OCI-LY3 (cell line): ENCODE data around the gene FYN.
"Not testable (repeated sequence)": the region's sequence is repeated elsewhere in the genome, so short reads cannot be mapped to it uniquely, and the experiment has no call there.

Experiments used
- H2AFZ ChIP-seq: fragments of 200-600, 300-600 bp; shearing (Covaris generic); 2 replicates; pipeline ENCODE4 v1.6.0; 2014; ENCODE audit warnings: antibody characterized with exemption, low read depth, low read length
- H3K27ac ChIP-seq: fragments of 200-600, 300-600 bp; sonication (generic); 2 replicates; pipeline ENCODE4 v1.5.1; 2014; ENCODE audit warnings: mild to moderate bottlenecking, low read length, moderate library complexity, mixed read lengths
- H3K27me3 ChIP-seq: fragments of 200-600, 300-600 bp; sonication (generic); 2 replicates; pipeline ENCODE4 v1.6.1; 2014; ENCODE audit warnings: low read depth, low read length, mixed read lengths
- H3K36me3 ChIP-seq: fragments of 200-600, 300-600 bp; sonication (generic); replicated peaks from 2 replicates; pipeline ENCODE3; 2014; ENCODE audit warnings: low read depth, low read length, mixed read lengths
- H3K4me1 ChIP-seq: fragments of 300-600, 200-600 bp; sonication (generic); 2 replicates; pipeline ENCODE4 v1.6.1; 2014; ENCODE audit warnings: low read length, mixed read lengths
- H3K4me2 ChIP-seq: fragments of 200-600, 300-600 bp; sonication (generic); 2 replicates; pipeline ENCODE4 v1.6.1; 2014; ENCODE audit warnings: low read length, mixed read lengths
- H3K4me3 ChIP-seq: fragments of 300-600, 200-600 bp; sonication (generic); 2 replicates; pipeline ENCODE4 v1.5.1; 2014; ENCODE audit warnings: antibody characterized with exemption, mild to moderate bottlenecking, low read length, moderate library complexity
- H3K79me2 ChIP-seq: fragments of 300-600, 200-600 bp; shearing (Covaris generic); 2 replicates; pipeline ENCODE4 v1.6.1; 2014; ENCODE audit warnings: mild to moderate bottlenecking, low read length, mixed read lengths
- H3K9ac ChIP-seq: fragments of 300-600, 200-600 bp; shearing (Covaris generic); 2 replicates; pipeline ENCODE4 v1.6.0; 2014; ENCODE audit warnings: mild to moderate bottlenecking, low read length, moderate library complexity
- H3K9me3 ChIP-seq: fragments of 200-600, 300-600 bp; shearing (Covaris generic); 2 replicates; pipeline ENCODE4 v1.6.1; 2014; ENCODE audit warnings: low read length, mixed read lengths; ENCODE audit not compliant: insufficient read depth
- H4K20me1 ChIP-seq: fragments of 200-600, 300-600 bp; sonication (generic); 2 replicates; pipeline ENCODE4 v1.6.1; 2016; ENCODE audit warnings: low read length, mixed read lengths; ENCODE audit not compliant: insufficient read depth
- CTCF ChIP-seq: fragments of 200-600, 300-600 bp; sonication (generic); IDR thresholded peaks from 2 replicates; pipeline ENCODE4 v1.5.1; 2014; ENCODE audit warnings: antibody characterized with exemption, low read length, low read depth
- EZH2phosphoT487 ChIP-seq: fragments of 200-600 bp; shearing (Covaris generic); IDR thresholded peaks from 2 replicates; pipeline ENCODE4 v1.6.1; 2018; ENCODE audit warnings: antibody characterized with exemption, mixed run types, low read depth

The FYN gene

GRCh38 chr6:111646034-111646433 is 227.2 kb downstream of the FYN start:
- H3K4me2 ChIP-seq, result no peak overlapping the region
- H3K79me2 ChIP-seq, result no peaks in the 10 kb centered on the region
- no peaks in the 10 kb centered on the region for H3K36me3 ChIP-seq
- no peak overlapping the region for H3K4me3 ChIP-seq
- H3K4me1 ChIP-seq, result no peaks in the 10 kb centered on the region
- H3K27ac ChIP-seq, result no peak overlapping the region
- no peaks in the 10 kb centered on the region for H3K9me3 ChIP-seq
- H4K20me1 ChIP-seq, result no peaks in the 10 kb centered on the region
- no peak overlapping the region for H3K9ac ChIP-seq
- TF ChIP-seq EZH2phosphoT487 (no peak), CTCF (no peak)
- H2AFZ ChIP-seq, result no peak overlapping the region
- no peaks in the 10 kb centered on the region for H3K27me3 ChIP-seq

- H3K79me2 ChIP-seq, result no peaks in the 10 kb centered on the region
- H3K9ac ChIP-seq, result no peak overlapping the region
- H3K36me3 ChIP-seq, result no peaks in the 10 kb centered on the region
- no peak overlapping the region for H3K4me3 ChIP-seq
- H3K4me2 ChIP-seq, result no peak overlapping the region
- no peak overlapping the region for H3K27ac ChIP-seq
- no peak overlapping the region for H2AFZ ChIP-seq
- no peaks in the 10 kb centered on the region for H3K4me1 ChIP-seq
- TF ChIP-seq EZH2phosphoT487 (no peak), CTCF (no peak)
- H4K20me1 ChIP-seq, result no peaks in the 10 kb centered on the region
- no peaks in the 10 kb centered on the region for H3K27me3 ChIP-seq
- H3K9me3 ChIP-seq, result no peaks in the 10 kb centered on the region
Observed at GRCh38 chr6:111644893-111645430, 228.3 kb downstream of the FYN start.

- Histone ChIP-seq H3K4me2 (peak overlapping the region; percentile 29), H4K20me1 (no peaks in the 10 kb centered on the region), H3K4me1 (no peaks in the 10 kb centered on the region), H3K27me3 (no peaks in the 10 kb centered on the region), H3K4me3 (0 out of 2 replicates have a peak overlapping the region, but pooled peaks have one; percentile 6), H3K79me2 (no peaks in the 10 kb centered on the region), H3K27ac (no peak overlapping the region), H3K9ac (no peak overlapping the region), H2AFZ (peak overlapping the region; percentile 17), H3K9me3 (no peaks in the 10 kb centered on the region), H3K36me3 (no peaks in the 10 kb centered on the region)
- TF ChIP-seq CTCF (peak; percentile 59), EZH2phosphoT487 (no peak)
Observed at GRCh38 chr6:111642463-111643158, 230.6 kb downstream of the FYN start.

- TF ChIP-seq EZH2phosphoT487 (no peak), CTCF (no peak)
- Histone ChIP-seq H3K79me2 (no peaks in the 10 kb centered on the region), H3K36me3 (no peaks in the 10 kb centered on the region), H4K20me1 (no peaks in the 10 kb centered on the region), H3K9me3 (no peaks in the 10 kb centered on the region), H3K4me2 (no peak overlapping the region), H2AFZ (no peak overlapping the region), H3K27ac (no peak overlapping the region), H3K4me1 (no peaks in the 10 kb centered on the region), H3K27me3 (no peaks in the 10 kb centered on the region), H3K4me3 (no peak overlapping the region), H3K9ac (no peak overlapping the region)
Observed at GRCh38 chr6:111639266-111639665, 234.0 kb downstream of the FYN start.

- not testable (repeated sequence) for H4K20me1 ChIP-seq, H3K4me3 ChIP-seq, H3K9ac ChIP-seq, H3K4me2 ChIP-seq, H3K79me2 ChIP-seq, H3K27me3 ChIP-seq, H3K9me3 ChIP-seq, H2AFZ ChIP-seq, H3K4me1 ChIP-seq, H3K27ac ChIP-seq, H3K36me3 ChIP-seq
Observed at GRCh38 chr6:111634981-111635380, 238.3 kb downstream of the FYN start.
